ENCODE results near the gene TNFSF12.

- TF ChIP-seq CTCF (IDR thresholded peaks at IDR 0.05), result peak; percentile 29 to 62 (median 44)
- no peak for TF ChIP-seq POLR2A (IDR thresholded peaks at IDR 0.05)
These were observed 25.8 kb upstream of the TNFSF12 start for GRCh38 chr17:7523033-7523432.

Measured in heart left ventricle (tissue), 13 donors.